ENCODE measurements around the gene TOPORS.
"Not testable (repeated sequence)": the region's sequence is repeated elsewhere in the genome, so short reads cannot be mapped to it uniquely, and the experiment has no call there.

TOPORS gene

DNA sequence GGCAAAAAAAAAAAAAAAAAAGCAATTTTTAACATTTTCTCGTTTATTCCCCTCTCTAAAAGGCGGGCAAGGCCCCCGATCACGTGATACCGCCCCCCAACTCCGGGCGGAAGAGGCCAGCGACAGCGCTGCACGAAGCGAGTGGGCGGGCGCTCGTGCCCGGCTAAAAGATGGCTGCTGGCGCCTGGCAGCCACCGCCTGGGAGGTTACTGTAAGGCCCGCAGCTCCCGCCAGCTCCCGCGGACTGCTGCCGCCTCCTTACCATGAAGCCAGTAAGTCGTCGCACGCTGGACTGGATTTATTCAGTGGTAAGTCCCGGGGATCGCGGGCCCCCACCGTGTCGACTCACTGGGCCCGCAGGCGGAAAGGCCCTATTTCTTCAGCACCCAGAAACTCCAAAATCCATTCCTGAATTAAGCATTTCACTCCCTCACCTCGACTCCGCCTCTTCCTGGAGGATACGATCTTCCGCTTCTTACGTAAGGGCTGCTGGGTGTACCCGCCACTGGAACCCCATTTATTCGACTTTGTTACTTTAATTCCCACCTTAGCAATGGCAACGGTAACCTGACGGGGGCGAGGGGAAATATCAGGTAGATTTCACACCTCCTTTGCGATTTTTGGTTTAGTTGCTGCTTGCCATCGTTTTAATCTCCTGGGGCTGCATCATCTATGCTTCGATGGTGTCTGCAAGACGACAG is at the start of gene TOPORS, which contains the start of gene SMIM27:
Gene TOPORS (minus strand): TSS at position 415 of the 701 bp plus-strand sequence. CDS start 150 bp downstream, at position 265.
Gene SMIM27 (plus strand): TSS at position 156 of the 701 bp plus-strand sequence. CDS start 108 bp downstream, at position 264.
- DNase-seq, result peak; percentile 71 to 85 (median 74)

GRCh38 chr9:32599021-32599420 is 46.6 kb upstream of the TOPORS start:
- not testable (repeated sequence) for DNase-seq

DNA sequence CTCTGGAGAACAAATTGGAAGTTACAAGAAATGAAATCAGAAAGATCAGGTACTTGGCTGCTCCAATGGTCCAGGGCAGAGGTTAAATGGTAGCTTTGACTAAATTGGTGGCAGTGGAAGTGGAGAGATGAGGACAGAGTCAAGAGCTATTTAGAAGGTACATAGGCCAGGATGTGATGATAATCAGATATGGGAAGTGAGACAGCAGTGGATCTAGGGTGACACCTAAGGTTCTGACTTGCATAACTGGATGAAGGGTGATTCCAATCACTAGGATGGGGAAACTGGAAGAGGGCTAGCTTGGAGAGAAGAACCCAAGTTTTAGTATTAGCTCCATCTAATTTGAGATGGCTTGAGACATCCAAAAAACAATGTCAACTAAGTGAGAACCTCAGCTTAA is 44.5 kb upstream of the TOPORS start:
- DNase-seq, result no peak

- no peak for DNase-seq
These were observed 43.9 kb upstream of the TOPORS start for GRCh38 chr9:32596096-32596865.

DNA sequence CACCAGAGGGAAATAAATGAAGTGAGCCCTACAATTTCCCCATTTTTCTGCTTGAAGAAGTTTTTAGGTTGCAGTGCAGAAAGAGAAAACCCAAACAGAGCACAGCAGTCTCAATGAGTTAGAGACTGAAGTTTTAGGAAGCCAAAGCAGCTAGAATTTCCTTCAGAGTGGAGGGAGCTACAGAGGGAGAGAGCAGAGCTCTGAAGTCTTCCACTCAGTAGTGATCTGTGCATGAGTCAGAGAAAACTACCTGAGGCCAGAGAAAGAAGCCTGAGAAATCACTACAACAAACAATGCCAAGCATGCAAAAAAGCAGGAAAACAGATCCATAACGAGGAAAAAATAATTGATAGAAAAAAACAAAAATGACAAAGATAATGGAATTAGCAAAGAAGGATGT is 38.5 kb upstream of the TOPORS start:
- DNase-seq, result no peak

DNA sequence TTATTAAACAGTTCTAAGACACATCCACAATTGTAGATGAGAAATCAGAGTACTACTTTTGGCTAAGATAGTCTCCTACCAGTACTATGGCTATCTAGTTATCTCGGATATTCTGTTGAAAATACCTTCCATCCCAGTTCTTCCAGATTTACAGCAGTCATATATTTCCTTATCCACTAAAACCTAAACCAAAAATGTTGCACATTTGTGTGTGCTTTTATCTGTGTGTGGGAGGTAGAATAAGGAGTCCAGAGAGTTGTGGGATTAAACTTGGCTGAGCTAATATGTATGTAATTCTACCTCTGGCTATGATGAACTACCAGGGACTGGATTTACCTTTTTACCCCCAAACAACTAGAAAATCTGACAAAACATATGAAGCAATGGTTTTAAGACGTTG is 38.1 kb upstream of the TOPORS start:
- DNase-seq, result no peak

DNA sequence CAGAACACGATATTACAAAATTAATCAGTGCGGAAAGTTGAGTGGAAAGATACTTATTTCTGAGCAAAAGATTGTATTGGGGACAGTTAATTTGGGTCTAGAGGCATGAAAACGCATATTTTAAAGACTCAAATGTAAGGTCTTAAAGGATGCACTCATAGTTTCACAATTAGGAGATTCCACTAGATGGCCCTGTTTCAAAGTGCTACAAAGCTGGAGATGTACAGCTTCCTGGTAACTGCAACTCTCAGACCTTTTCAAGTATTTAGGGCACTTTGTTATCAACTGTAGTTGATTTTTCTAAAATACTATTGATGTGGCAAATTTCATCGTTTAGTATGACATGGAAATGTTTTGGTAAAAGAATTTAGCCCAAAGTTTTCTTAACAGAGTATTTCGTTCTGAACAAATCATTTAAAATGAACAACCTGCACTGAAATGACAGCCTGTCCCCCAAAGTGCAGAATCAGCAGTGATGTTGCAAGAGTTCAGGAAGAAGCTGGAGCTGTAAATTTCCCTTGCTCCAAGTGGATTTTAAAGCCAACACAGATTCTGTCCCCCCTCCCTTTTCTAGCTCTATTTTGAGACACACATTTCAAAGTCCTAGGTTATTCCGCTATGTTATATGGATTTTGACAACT is 36.8 kb upstream of the TOPORS start:
- DNase-seq, result no peak

DNA sequence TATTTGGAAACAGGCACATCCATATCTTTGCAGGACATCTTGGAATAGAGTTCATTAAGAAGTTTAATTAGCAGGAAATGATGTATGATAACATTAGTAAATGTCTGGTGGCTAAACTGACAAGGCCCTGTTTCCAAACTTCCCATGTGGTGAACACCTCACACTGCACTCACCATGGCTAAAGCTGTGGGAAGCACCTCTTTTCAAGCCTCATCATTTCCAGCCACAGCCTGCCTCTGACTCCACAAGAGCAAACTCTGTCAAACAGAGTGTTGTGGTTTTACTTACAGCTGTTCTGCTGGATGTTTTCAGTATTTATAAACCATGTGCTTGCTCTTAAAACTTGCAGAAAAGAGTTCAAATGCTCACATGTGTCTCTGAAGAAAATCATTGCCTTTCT is 35.5 kb upstream of the TOPORS start:
- no peak for DNase-seq

DNA sequence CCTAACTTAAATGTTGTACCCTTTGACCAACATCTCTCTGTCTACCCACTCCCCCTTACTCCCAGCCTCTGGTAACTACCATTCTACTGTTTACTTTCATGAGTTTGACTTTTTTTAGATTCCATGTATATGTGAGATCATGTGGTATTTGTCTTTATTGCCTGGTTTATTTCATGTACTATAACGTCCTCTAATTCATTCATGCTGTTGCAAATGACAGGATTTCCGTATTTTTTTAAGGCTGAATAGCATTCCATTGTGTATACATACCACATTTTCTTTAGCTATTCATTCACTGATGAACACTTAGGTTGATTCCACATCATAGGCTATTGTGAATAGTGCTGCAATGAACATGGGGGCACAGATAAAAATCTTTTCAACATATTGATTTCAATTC is 32.4 kb upstream of the TOPORS start:
- DNase-seq, result no peak

DNA sequence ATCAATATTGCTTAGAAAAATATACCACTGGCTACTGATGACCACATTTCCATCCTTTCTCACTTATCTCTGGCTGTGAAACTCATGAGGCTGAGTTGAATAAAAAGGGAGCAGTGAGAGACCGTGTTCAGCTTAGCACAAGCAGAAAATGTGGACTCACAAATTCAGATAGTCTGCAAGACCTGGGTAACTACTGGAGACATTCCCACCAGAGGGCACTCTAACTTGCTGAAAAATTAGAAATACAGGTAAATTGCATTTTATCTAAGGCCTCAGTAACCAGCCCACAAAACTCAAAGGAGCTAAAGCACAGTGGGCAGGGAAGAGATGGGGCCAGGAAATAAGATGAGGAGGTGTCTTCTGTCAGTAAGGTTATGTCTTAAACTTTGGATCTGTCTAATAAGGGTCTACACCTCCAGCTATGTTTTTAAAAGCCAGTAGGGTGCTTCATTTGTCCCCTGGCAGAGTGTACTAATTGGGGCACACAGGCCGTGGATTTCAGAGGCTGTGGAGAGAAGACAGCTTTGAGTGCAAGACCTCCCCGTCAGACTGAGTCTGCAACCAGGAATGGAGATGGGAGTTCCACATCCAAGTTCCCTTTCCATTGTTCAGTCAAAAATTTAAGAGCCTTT is 29.2 kb upstream of the TOPORS start:
- no peak for DNase-seq

DNA sequence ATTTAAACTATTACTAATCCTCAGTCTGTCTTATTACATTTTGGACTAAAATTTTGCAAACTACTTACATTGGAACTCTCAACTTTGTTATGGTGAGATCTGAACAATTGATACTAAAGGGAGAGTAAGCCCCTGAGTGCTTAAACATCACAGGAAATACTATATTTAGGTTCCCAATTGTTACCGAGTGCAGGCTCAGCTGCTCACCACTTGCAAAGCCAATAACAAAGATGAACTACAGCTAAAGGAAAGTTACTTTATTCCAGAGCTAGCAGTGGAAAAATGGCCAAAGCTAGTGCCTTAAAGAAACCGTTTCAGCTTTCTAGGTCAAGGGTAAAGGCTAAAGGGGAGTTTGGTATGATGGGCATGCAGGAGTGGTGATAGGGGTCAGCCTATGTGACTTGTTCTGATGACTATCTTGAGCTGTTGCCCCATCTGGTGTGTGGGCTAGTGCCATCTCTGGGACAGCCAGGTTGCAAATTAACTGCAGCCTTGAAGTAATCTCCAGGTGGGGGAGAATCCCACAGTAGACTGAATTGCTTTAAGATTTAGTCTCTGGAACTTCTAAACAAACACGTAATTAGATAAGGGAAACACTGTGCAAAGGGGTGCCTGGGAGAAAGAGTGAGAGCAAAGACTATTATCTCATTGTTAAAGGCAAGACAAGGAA is 28.4 kb upstream of the TOPORS start:
- no peak for DNase-seq

DNA sequence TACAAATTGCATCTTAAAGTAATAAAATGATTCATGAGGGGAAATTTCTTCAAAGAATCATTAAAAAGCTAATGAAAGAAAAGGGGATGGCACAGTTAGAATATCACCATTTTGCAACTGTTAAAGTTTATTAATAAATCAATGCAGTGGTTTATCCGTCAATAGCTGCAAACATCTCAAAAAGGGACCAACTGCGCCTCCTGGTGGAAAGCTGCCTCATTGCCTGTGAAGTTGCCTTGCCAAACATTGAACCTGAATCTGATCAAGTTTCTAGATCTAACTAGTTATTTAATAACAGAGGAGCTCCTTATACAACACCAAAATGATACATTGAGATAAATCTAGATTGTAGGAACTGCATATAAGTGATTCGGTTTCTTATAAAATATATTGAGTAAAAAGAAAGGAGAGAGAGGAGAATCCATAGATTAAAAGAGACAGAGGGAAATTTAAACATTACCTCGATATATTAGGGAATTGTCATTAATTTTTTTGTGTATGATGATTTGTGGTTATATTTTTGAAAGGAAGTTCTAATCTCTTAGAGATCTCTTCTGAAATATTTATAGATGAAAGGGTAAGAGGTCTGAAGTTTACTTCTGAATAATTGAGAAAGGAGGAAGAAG is 27.4 kb upstream of the TOPORS start:
- peak; percentile 33 to 76 (median 68) for DNase-seq

DNA sequence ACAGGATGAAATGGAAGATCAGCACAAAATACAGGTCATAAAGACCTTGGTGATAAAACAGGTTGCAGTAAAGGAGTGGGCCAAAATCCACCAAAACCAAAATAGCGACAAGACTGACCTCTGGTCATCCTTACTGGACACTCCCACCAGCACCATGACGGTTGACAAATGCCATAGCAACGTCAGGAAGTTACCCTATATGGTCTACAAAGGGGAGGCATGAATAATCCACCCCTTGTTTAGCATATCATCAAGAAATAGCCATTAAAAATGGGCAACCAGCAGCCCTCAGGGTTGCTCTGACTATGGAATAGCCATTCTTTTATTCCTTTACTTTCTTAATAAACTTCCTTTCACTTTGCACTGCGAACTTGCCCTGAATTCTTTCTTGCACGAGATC is 26.6 kb upstream of the TOPORS start:
- DNase-seq, result no peak

- no peak for DNase-seq
These were observed 24.9 kb upstream of the TOPORS start for GRCh38 chr9:32577316-32577715.

DNA sequence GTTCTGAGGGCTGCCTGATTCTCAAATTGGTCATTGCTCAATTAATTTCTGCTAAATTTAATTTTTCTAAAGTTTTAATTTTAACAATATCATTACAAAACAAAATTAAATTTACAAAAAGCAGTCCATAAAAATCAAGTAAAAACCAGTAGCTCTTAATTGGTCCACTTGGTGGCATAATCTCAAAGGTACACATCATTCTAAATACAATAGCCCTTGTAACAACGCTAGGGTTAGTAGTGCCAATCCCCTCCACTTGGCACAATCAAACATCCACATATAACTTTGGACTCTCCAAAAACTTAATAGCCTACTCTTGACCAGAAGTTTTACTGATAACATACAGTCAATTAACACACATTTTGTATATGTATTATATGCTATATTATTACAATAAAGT is 22.5 kb upstream of the TOPORS start:
- no peak for DNase-seq

DNA sequence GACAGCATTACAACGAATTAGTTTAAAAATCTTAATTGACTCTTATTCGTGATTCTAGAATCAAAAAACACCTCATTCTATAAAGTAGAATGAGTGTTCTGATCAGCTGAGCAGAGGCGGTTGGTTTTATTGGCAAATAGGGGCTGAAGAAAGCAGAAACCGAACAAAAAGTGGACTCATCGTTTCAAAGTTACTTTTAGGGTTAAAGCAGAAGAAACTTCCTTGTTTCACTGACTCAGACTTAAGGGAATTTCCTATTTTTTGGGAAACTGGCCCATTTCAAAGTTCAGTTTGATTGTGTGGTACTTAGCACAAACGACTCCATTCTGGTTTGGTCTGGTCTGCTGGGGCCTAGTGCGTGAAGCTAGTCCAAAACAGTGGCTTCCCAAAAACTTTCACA is 21.4 kb upstream of the TOPORS start:
- no peak for DNase-seq

DNA sequence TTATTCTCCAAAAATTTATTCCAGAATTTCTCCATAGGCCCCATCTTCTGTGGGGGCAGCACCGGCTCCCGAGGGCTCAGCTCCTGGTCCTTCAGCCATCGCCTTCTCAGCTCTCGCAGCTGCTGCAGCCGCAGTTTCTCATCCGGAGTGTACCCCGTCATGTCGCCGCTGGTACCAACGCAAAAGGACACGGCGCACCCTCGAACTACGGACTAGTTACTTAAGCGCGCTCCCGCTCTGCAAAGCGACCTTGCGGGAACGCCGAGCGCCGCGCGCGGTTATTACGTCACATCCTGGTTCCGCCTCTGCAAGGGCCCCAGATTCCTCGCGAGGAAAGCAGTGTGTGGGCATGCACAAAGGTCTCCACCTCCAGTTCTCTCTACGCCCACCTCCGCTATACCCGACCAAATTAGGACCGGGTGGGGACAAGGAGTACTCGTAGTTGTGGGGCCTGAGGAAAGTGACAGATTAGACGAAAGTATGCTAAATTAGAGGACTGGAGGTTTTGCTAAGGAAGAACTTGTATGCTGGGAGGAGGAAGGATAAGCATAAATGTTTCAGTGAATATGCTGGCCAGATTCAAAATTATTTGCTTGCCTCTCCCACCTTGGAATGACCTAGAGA is 20.6 kb upstream of the TOPORS start, which contains the start of gene NDUFB6:
Gene NDUFB6 (minus strand): TSS at position 260 of the 624 bp plus-strand sequence. CDS start 99 bp downstream, at position 161.
- peak; percentile 82 to 95 (median 86) for DNase-seq

GRCh38 chr9:32571969-32572899 is 19.8 kb upstream of the TOPORS start:
- DNase-seq, result peak; percentile 5 to 51 (median 38)

DNA sequence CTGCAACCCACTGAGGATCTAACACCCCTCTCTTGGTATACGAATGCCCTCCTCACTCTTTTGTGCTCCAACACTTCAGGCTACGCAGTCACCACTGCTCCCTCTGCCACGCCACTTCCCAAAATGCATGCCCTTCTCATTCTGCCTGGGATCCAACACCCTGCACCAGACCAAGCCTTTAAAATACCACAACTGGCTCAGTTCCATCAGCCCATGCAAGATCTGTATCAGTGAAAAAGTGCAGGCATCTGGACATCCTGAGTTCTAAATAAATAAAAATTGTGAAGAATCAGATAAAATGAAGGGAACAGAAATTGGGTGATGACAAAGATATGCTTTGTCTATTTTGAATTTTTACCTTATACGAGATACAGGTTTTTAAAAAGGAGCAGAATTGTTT is 17.9 kb upstream of the TOPORS start:
- no peak for DNase-seq

GRCh38 chr9:32566770-32567169 is 14.4 kb upstream of the TOPORS start:
- DNase-seq, result no peak

Measured in activated naive CD4-positive, alpha-beta T cell (primary cell).